Right lobe of liver (tissue), 6 donors: Measurements from ENCODE around the gene MLLT1. TPM values are rescaled to one million over a fixed set of nuclear protein-coding genes. Genes with fewer than 3 reads are reported as not detected.
A peak's percentile ranks its signal among the peaks of the same experiment; 100 is the strongest.

Source experiments
- ATAC-seq, 4 donors: fragments of 200-7000 bp; cut with Tn5 transposase; one replicate each; pipeline ENCODE4 v1.9.1; 2020; ENCODE audit warnings: mild to moderate bottlenecking in 4 of 4, moderate library complexity in 4 of 4
- DNase-seq, 3 donors: peaks; one replicate each; pipeline ENCODE4 v3.0.0-alpha.2; 2020
- H3K27ac ChIP-seq, 3 donors: fragments of 200-600 bp; one replicate each; pipeline ENCODE4 v1.8.0; 2022
- H3K27me3 ChIP-seq, 2 donors: fragments of 200-600 bp; one replicate each; pipeline ENCODE4 v1.8.0; 2022
- H3K36me3 ChIP-seq, 4 donors: fragments of 200-600 bp; sonication (generic) in 1 of 4; one replicate each; pipeline versions ENCODE4 v1.5.1 to v1.8.0; 2017 to 2022; ENCODE audit warnings: control low read depth in 1 of 4
- H3K4me1 ChIP-seq, 4 donors: fragments of 200-600 bp; sonication (generic) in 1 of 4; one replicate each; pipeline versions ENCODE4 v1.5.1 to v1.8.0; 2017 to 2022; ENCODE audit warnings: control low read depth in 1 of 4
- H3K4me3 ChIP-seq, 3 donors: fragments of 200-600 bp; one replicate each; pipeline ENCODE4 v1.8.0; 2022
- H3K9me3 ChIP-seq, 4 donors: fragments of 200-600 bp; sonication (generic) in 1 of 4; one replicate each; pipeline versions ENCODE4 v1.5.1 to v1.8.0; 2017 to 2022; ENCODE audit warnings: control low read depth in 1 of 4
- CTCF ChIP-seq, 4 donors: fragments of 200-600 bp in 3 of 4; fragments of 450-650 bp in 1 of 4; IDR thresholded peaks; one replicate each; pipeline versions ENCODE4 v1.5.1 to v1.8.0; 2016 to 2022; ENCODE audit warnings: antibody characterized with exemption in 4 of 4, mild to moderate bottlenecking in 2 of 4
- POLR2A ChIP-seq: fragments of 450-650 bp; IDR thresholded peaks from one replicate; pipeline ENCODE4 v1.6.1; 2017; ENCODE audit warnings: antibody characterized with exemption, mild to moderate bottlenecking
- WGBS: methylation state at CpG from one replicate; pipeline ENCODE4 v1.1.6; 2018; ENCODE audit warnings: low coverage, low lambda C conversion rate; ENCODE audit not compliant: insufficient coverage; ENCODE audit errors: missing lambda C conversion rate; 5-methylcytosine and 5-hydroxymethylcytosine counted together
- intact Hi-C, 2 donors: fragments of 100-400 bp; cut with DNase I; formaldehyde crosslinking; loops; one replicate each; pipeline versions ENCODE4 v1.11.2 to v1.14.1; 2022
- total RNA-seq, 6 experiments: library from RNA; depleted of rRNA in 2 of 6; stranded (reverse); fragments of >200 nt in 2 of 6; fragmentation: NEBNext Ultra II Directional in 3 of 6; extraction: Animal tissue kit (Norgen Biotek cat#: 25700) in 3 of 6; gene quantifications; one replicate each; pipeline versions ENCODE4 v1.1.0 to v1.2.4, GENCODE V29; 2016 to 2023
- donor health status: DM: no; HTN: yes; CAD: no.
- donor health status: DM: no; HTN: no; CAD: no.
- donor health status: DM: no; HTN: no; CAD: no.
- donor health status: DM: no; HTN: yes; CAD: no.
- donor health status: DM: no; HTN: yes; CAD: no.

Gene MLLT1
- total RNA-seq, 6 experiments from 2014 or later = 11.3 to 24.3 (median 15.3) TPM

- ATAC-seq (no peak), DNase-seq (peak in 1 of 3 donors; percentile 42)
- Histone ChIP-seq H3K27me3 (no peaks in the 10 kb centered on the region), H3K4me1 (peaks cover 0 to 6% (median 0%) of the 10 kb centered on the region in 4 donors), H3K4me3 (no peak overlapping the region), H3K36me3 (peaks cover 0 to 4% (median 2%) of the 10 kb centered on the region in 4 donors), H3K27ac (no peak overlapping the region), H3K9me3 (no peaks in the 10 kb centered on the region)
- TF ChIP-seq POLR2A (no peak), CTCF (IDR thresholded peaks at IDR 0.05) (no peak)
- intact Hi-C loops = loop anchor here in 1 of 2 donors (10.0 kb wide), 1 partner anchor 51 kb away; no protein-coding TSS in a partner anchor
- WGBS = 97% methylated on average over 6 of the region's 32 CpGs
These were observed 65.8 kb downstream of the MLLT1 start for GRCh38 chr19:6213696-6214641.

DNA sequence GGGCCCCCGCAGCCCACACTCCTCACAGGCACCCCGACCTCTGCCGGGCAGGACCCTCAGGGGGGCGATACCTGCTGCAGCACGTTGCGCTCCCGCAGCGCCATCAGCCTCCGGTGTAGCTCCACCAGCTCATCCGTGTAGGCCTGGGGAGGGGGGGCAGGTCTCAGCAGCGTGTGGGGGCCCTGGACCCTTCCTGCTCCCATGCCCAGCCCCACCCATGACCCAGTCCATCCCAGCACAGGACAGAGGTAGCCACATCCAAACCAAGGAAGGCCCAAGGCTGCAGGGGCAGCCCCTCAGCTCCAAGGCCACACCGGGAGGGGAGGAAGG is 66.5 kb downstream of the MLLT1 start:
- no peaks in the 10 kb centered on the region for H3K9me3 ChIP-seq
- DNase-seq (no peak), ATAC-seq (no peak)
- intact Hi-C loops = loop anchor here in 1 of 2 donors (10.0 kb wide), 1 partner anchor 52 kb away; no protein-coding TSS in a partner anchor
- TF ChIP-seq CTCF (IDR thresholded peaks at IDR 0.05) (no peak), POLR2A (no peak)
- no peak overlapping the region for H3K4me3 ChIP-seq
- no peaks in the 10 kb centered on the region for H3K27me3 ChIP-seq
- no CpG with 5 or more reads among the region's 12 CpGs for WGBS
- no peak overlapping the region for H3K27ac ChIP-seq
- H3K36me3 ChIP-seq = peaks cover 0 to 4% (median 2%) of the 10 kb centered on the region in 4 donors
- H3K4me1 ChIP-seq = no peaks in the 10 kb centered on the region

- H3K9me3 ChIP-seq = no peaks in the 10 kb centered on the region
- H3K27me3 ChIP-seq = no peaks in the 10 kb centered on the region
- no peak overlapping the region for H3K27ac ChIP-seq
- H3K4me3 ChIP-seq = no peak overlapping the region
- ATAC-seq (no peak), DNase-seq (peak in 1 of 3 donors; percentile 49)
- intact Hi-C loops = loop anchor here in 1 of 2 donors (10.0 kb wide), 1 partner anchor 52 kb away; no protein-coding TSS in a partner anchor
- TF ChIP-seq POLR2A = no peak
- WGBS = 100% methylated on average over 1 of the region's 53 CpGs
- no peaks in the 10 kb centered on the region for H3K4me1 ChIP-seq
- peaks cover 0 to 4% (median 2%) of the 10 kb centered on the region in 4 donors for H3K36me3 ChIP-seq
These were observed 67.1 kb downstream of the MLLT1 start for GRCh38 chr19:6212403-6213265.

GRCh38 chr19:6211632-6212402 is 68.0 kb downstream of the MLLT1 start:
- 76% methylated on average over 11 of the region's 43 CpGs for WGBS
- DNase-seq = peak in 1 of 3 donors; percentile 49
- Histone ChIP-seq H3K36me3 (peaks cover 0 to 4% (median 2%) of the 10 kb centered on the region in 4 donors), H3K4me3 (no peak overlapping the region), H3K4me1 (no peaks in the 10 kb centered on the region), H3K9me3 (no peaks in the 10 kb centered on the region), H3K27me3 (no peaks in the 10 kb centered on the region), H3K27ac (no peak overlapping the region)
- intact Hi-C loops = loop anchor here in 1 of 2 donors (10.0 kb wide), 1 partner anchor 53 kb away; no protein-coding TSS in a partner anchor
- TF ChIP-seq CTCF (IDR thresholded peaks at IDR 0.05) (no peak), POLR2A (no peak)
- no peak for ATAC-seq
